Adipocyte (in vitro differentiated cells): Measurements from ENCODE around the gene MED15.
"Not testable (repeated sequence)": the region's sequence is repeated elsewhere in the genome, so short reads cannot be mapped to it uniquely, and the experiment has no call there.

Experiments
- DNase-seq: peaks from one replicate; pipeline ENCODE4 v3.0.0-alpha.2; 2015; ENCODE audit warnings: low read depth
- H3K27me3 ChIP-seq: replicated peaks from 2 replicates; pipeline ENCODE4 v1.7.0; 2013; ENCODE audit warnings: mild to moderate bottlenecking, low read length, moderate library complexity; ENCODE audit not compliant: control insufficient read depth, insufficient read depth
- H3K36me3 ChIP-seq: 2 replicates; pipeline ENCODE4 v1.7.0; 2013; ENCODE audit warnings: low read length, mild to moderate bottlenecking, moderate library complexity; ENCODE audit not compliant: control insufficient read depth, insufficient read depth, severe bottlenecking
- H3K4me1 ChIP-seq: 2 replicates; pipeline ENCODE4 v1.7.0; 2013; ENCODE audit warnings: mild to moderate bottlenecking, low read length, moderate library complexity; ENCODE audit not compliant: control insufficient read depth, insufficient read depth
- H3K4me3 ChIP-seq: 2 replicates; pipeline ENCODE4 v1.7.0; 2013; ENCODE audit warnings: mild to moderate bottlenecking, low read length, moderate library complexity
- H3K9ac ChIP-seq: 2 replicates; pipeline ENCODE4 v1.7.0; 2013; ENCODE audit warnings: mild to moderate bottlenecking, low read length, moderate library complexity
- H3K9me3 ChIP-seq: 2 replicates; pipeline ENCODE4 v1.7.0; 2013; ENCODE audit warnings: mild to moderate bottlenecking, low read length, moderate library complexity; ENCODE audit not compliant: control insufficient read depth

Gene MED15

GRCh38 chr22:20618488-20618887 lies 111.1 kb downstream of the MED15 start:
- Histone ChIP-seq H3K27me3 (peaks cover 19% of the 10 kb centered on the region), H3K4me3 (no peak overlapping the region), H3K36me3 (no peaks in the 10 kb centered on the region), H3K4me1 (no peaks in the 10 kb centered on the region), H3K9ac (no peak overlapping the region), H3K9me3 (no peaks in the 10 kb centered on the region)
- DNase-seq: no peak

GRCh38 chr22:20619045-20619892 lies 111.9 kb downstream of the MED15 start:
- Histone ChIP-seq H3K4me1 (no peaks in the 10 kb centered on the region), H3K4me3 (no peak overlapping the region)

GRCh38 chr22:20619893-20620194 lies 112.4 kb downstream of the MED15 start:
- not testable (repeated sequence) for H3K9ac ChIP-seq, DNase-seq, H3K4me3 ChIP-seq, H3K4me1 ChIP-seq, H3K9me3 ChIP-seq, H3K36me3 ChIP-seq
- H3K27me3 ChIP-seq: peaks cover 19% of the 10 kb centered on the region

More at GRCh38 chr22:20619045-20619892, 111.9 kb downstream of the MED15 start:
- H3K36me3 ChIP-seq: no peaks in the 10 kb centered on the region
- H3K9me3 ChIP-seq: no peaks in the 10 kb centered on the region
- no peak for DNase-seq
- peaks cover 19% of the 10 kb centered on the region for H3K27me3 ChIP-seq
- H3K9ac ChIP-seq: no peak overlapping the region

GRCh38 chr22:20621162-20621561 lies 113.8 kb downstream of the MED15 start:
- H3K4me1 ChIP-seq: no peaks in the 10 kb centered on the region
- DNase-seq: no peak
- H3K36me3 ChIP-seq: no peaks in the 10 kb centered on the region
- no peak overlapping the region for H3K9ac ChIP-seq
- no peak overlapping the region for H3K4me3 ChIP-seq
- no peaks in the 10 kb centered on the region for H3K9me3 ChIP-seq
- peaks cover 16% of the 10 kb centered on the region for H3K27me3 ChIP-seq

GRCh38 chr22:20622650-20623339 lies 115.4 kb downstream of the MED15 start:
- Histone ChIP-seq H3K9me3 (no peaks in the 10 kb centered on the region), H3K27me3 (peaks cover 30% of the 10 kb centered on the region)
- no peak for DNase-seq

GRCh38 chr22:20624161-20624616 lies 116.8 kb downstream of the MED15 start:
- Histone ChIP-seq H3K4me1 (no peaks in the 10 kb centered on the region), H3K9me3 (no peaks in the 10 kb centered on the region), H3K27me3 (peaks cover 43% of the 10 kb centered on the region), H3K4me3 (no peak overlapping the region), H3K9ac (no peak overlapping the region), H3K36me3 (no peaks in the 10 kb centered on the region)
- DNase-seq: no peak

More at GRCh38 chr22:20622650-20623339, 115.4 kb downstream of the MED15 start:
- H3K9ac ChIP-seq: no peak overlapping the region
- H3K4me1 ChIP-seq: no peaks in the 10 kb centered on the region
- no peaks in the 10 kb centered on the region for H3K36me3 ChIP-seq
- H3K4me3 ChIP-seq: no peak overlapping the region

GRCh38 chr22:20625270-20625669 lies 117.9 kb downstream of the MED15 start:
- no peaks in the 10 kb centered on the region for H3K9me3 ChIP-seq
- no peak overlapping the region for H3K4me3 ChIP-seq
- H3K9ac ChIP-seq: no peak overlapping the region
- H3K4me1 ChIP-seq: no peaks in the 10 kb centered on the region
- no peak for DNase-seq
- H3K27me3 ChIP-seq: peaks cover 50% of the 10 kb centered on the region
- H3K36me3 ChIP-seq: no peaks in the 10 kb centered on the region

GRCh38 chr22:20626811-20627210 lies 119.4 kb downstream of the MED15 start:
- DNase-seq: no peak
- Histone ChIP-seq H3K36me3 (no peaks in the 10 kb centered on the region), H3K9me3 (no peaks in the 10 kb centered on the region), H3K4me1 (no peaks in the 10 kb centered on the region), H3K4me3 (no peak overlapping the region), H3K9ac (no peak overlapping the region), H3K27me3 (peaks cover 48% of the 10 kb centered on the region)

GRCh38 chr22:20627432-20627831 lies 120.0 kb downstream of the MED15 start:
- no peak for DNase-seq
- Histone ChIP-seq H3K27me3 (peaks cover 54% of the 10 kb centered on the region), H3K9ac (no peak overlapping the region), H3K4me1 (no peaks in the 10 kb centered on the region), H3K4me3 (no peak overlapping the region), H3K9me3 (no peaks in the 10 kb centered on the region), H3K36me3 (no peaks in the 10 kb centered on the region)

- Histone ChIP-seq H3K36me3 (no peaks in the 10 kb centered on the region), H3K4me3 (no peak overlapping the region), H3K27me3 (peaks cover 57% of the 10 kb centered on the region), H3K9ac (no peak overlapping the region), H3K4me1 (no peaks in the 10 kb centered on the region), H3K9me3 (no peaks in the 10 kb centered on the region)
- DNase-seq: no peak
Observed at GRCh38 chr22:20628081-20628939, 120.9 kb downstream of the MED15 start.

GRCh38 chr22:20629401-20629800 lies 122.0 kb downstream of the MED15 start:
- H3K4me1 ChIP-seq: no peaks in the 10 kb centered on the region
- peaks cover 65% of the 10 kb centered on the region for H3K27me3 ChIP-seq
- H3K9me3 ChIP-seq: no peaks in the 10 kb centered on the region
- no peak overlapping the region for H3K9ac ChIP-seq
- DNase-seq: no peak
- no peaks in the 10 kb centered on the region for H3K36me3 ChIP-seq
- no peak overlapping the region for H3K4me3 ChIP-seq
